ENCODE results near the gene TPPP2.

Gene TPPP2

GRCh38 chr14:21060614-21061346, 30.8 kb downstream of the TPPP2 start:
- H3K4me1 ChIP-seq (ENCODE audit: control insufficient read depth, insufficient read depth, low read length): peaks cover 12% of the 10 kb centered on the region

DNA sequence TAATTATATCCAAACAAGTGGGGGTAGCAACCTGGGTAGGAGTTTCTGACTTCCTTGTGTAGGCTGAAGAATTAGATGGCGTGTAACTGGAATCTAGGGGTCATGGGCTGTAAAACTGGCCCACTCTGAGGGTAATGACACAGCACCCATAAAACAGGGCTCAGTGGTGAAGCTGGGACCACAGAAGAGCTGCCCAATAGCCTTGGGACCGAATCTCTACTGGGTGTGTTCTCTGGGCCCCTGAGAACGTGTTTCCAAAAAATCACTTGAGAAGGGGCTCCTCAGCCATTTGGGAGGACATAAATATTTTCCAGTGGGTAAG, 31.3 kb downstream of the TPPP2 start:
- H3K4me1 ChIP-seq (ENCODE audit: control insufficient read depth, insufficient read depth, low read length): peaks cover 9% of the 10 kb centered on the region
- no peaks in the 10 kb centered on the region for H3K9me3 ChIP-seq (ENCODE audit: control insufficient read depth, insufficient read depth, low read length)
- no peaks in the 10 kb centered on the region; the same call in 1 of the 2 replicates for H3K27me3 ChIP-seq (ENCODE audit: control insufficient read depth, insufficient read depth, low read length)
- no peak overlapping the region for H3K9ac ChIP-seq (ENCODE audit: low read depth, low read length)
- H3K4me3 ChIP-seq (ENCODE audit: low read depth, low read length): no peak overlapping the region
- H3K36me3 ChIP-seq (ENCODE audit: control insufficient read depth, insufficient read depth, low read length): no peaks in the 10 kb centered on the region
- H3K27ac ChIP-seq (ENCODE audit: low read depth, low read length): no peak overlapping the region

More at GRCh38 chr14:21060614-21061346, 30.8 kb downstream of the TPPP2 start:
- Histone ChIP-seq H3K36me3 (ENCODE audit: control insufficient read depth, insufficient read depth, low read length) (no peaks in the 10 kb centered on the region), H3K9ac (ENCODE audit: low read depth, low read length) (no peak overlapping the region), H3K27me3 (ENCODE audit: control insufficient read depth, insufficient read depth, low read length) (no peaks in the 10 kb centered on the region; the same call in 1 of the 2 replicates), H3K9me3 (ENCODE audit: control insufficient read depth, insufficient read depth, low read length) (no peaks in the 10 kb centered on the region), H3K4me3 (ENCODE audit: low read depth, low read length) (no peak overlapping the region), H3K27ac (ENCODE audit: low read depth, low read length) (no peak overlapping the region)

DNA sequence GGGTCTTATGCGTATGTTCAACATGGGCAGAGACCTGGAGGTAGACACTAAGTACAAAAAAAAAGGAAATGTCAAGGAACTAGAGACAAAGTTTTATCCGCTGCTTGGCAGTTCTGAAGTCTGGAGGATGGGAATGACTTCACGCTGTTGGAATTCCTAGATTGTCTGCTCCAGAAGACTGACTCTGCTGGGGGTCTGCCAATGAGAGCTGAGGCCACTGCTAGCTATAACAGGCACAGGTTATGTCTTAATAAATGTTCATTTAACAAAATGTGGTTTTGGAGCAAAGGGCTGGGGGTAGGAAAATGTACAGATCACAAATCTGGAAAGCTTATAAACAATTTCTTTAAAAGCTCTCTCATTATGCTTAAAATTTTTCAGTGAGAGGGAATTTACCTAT, 33.5 kb downstream of the TPPP2 start:
- peaks cover 15% of the 10 kb centered on the region for H3K27me3 ChIP-seq (ENCODE audit: control insufficient read depth, insufficient read depth, low read length)
- no peaks in the 10 kb centered on the region for H3K9me3 ChIP-seq (ENCODE audit: control insufficient read depth, insufficient read depth, low read length)

DNA sequence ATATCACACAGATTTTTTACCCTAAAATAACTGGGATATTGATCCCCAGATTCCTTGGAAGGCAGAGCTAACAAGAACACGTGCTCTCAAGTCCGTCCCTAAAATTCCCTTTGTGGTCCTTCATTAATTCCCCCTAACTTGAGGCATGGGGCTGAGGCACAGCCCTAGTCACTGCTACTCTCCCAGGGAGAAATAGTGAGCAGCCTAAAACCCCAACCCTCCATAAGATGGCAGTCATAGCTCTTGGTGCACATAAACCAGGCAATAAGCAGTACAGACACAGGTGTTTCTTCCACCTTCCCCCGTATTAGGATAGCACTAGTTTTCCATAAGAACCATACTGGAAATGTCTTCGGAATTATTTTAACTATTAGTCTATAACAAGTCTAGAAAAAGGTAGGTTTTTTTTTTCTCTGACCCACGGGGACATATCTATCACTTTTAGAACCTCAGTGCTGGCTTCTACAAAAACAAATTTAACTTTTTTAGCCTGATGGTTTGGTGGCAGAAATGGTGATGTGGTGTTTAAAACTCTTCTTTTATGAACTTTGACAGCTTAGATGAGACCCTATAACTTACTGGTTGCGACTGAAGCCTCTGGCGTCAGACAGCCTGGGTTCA, 37.0 kb downstream of the TPPP2 start:
- Histone ChIP-seq H3K27me3 (ENCODE audit: control insufficient read depth, insufficient read depth, low read length) (peaks cover 20% of the 10 kb centered on the region), H3K4me3 (ENCODE audit: low read depth, low read length) (no peak overlapping the region), H3K9me3 (ENCODE audit: control insufficient read depth, insufficient read depth, low read length) (no peaks in the 10 kb centered on the region), H3K4me1 (ENCODE audit: control insufficient read depth, insufficient read depth, low read length) (peaks cover 14% of the 10 kb centered on the region), H3K36me3 (ENCODE audit: control insufficient read depth, insufficient read depth, low read length) (no peaks in the 10 kb centered on the region), H3K9ac (ENCODE audit: low read depth, low read length) (no peak overlapping the region), H3K27ac (ENCODE audit: low read depth, low read length) (no peak overlapping the region)

More for the DNA sequence above, 33.5 kb downstream of the TPPP2 start:
- peaks cover 11% of the 10 kb centered on the region for H3K4me1 ChIP-seq (ENCODE audit: control insufficient read depth, insufficient read depth, low read length)
- no peak overlapping the region for H3K27ac ChIP-seq (ENCODE audit: low read depth, low read length)
- no peaks in the 10 kb centered on the region for H3K36me3 ChIP-seq (ENCODE audit: control insufficient read depth, insufficient read depth, low read length)
- H3K9ac ChIP-seq (ENCODE audit: low read depth, low read length): no peak overlapping the region
- no peak overlapping the region for H3K4me3 ChIP-seq (ENCODE audit: low read depth, low read length)

DNA sequence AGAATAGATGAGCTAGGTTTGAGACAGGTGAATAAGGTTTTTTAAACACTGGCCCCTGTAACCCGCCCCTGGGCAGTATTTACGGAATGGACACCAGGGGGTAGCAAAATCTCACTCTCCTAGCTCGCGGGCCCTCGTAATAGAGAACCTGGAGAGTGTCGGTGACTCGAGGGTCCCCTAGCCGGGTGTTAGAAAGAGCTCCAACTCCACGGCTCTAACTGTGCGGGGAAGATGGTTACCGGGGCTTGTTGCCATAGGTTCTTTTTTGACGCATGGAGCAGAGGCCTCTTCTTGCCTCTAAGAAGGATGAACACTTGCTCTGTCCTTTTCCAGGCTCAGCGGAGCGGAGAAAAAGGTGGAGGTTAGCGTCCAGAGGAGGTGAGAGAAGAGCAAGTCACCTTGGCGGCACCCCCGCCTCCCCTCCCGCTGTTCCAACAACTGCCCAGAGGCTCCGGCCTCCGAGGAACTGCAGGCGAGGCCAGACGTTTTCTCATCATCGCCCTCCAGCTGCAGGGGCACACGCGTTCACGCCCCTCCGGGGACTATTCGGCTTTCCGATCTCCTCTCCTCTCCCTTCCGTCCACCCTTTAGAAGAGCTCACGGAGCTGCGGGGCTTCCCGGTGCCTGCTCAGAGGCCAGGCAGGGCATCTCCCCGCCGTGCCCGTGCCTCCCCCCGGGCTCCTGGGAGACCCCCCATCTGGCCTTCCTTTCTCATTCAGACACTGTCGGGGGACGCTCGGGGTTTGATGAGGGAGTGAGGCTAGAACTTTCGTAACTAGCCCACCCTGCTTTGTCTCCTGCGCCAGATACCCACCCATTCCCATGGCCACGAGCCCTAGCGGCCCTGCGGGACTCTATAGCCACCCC, 38.7 kb downstream of the TPPP2 start:
- Histone ChIP-seq H3K27me3 (ENCODE audit: control insufficient read depth, insufficient read depth, low read length) (peaks cover 20% of the 10 kb centered on the region), H3K9ac (ENCODE audit: low read depth, low read length) (0 out of 2 replicates have a peak overlapping the region, but pooled peaks have one; percentile 50), H3K9me3 (ENCODE audit: control insufficient read depth, insufficient read depth, low read length) (no peaks in the 10 kb centered on the region), H3K4me1 (ENCODE audit: control insufficient read depth, insufficient read depth, low read length) (peaks cover 14% of the 10 kb centered on the region), H3K36me3 (ENCODE audit: control insufficient read depth, insufficient read depth, low read length) (peaks cover 12% of the 10 kb centered on the region), H3K4me3 (ENCODE audit: low read depth, low read length) (peak overlapping the region; percentile 91), H3K27ac (ENCODE audit: low read depth, low read length) (peak overlapping the region; percentile 97)

DNA sequence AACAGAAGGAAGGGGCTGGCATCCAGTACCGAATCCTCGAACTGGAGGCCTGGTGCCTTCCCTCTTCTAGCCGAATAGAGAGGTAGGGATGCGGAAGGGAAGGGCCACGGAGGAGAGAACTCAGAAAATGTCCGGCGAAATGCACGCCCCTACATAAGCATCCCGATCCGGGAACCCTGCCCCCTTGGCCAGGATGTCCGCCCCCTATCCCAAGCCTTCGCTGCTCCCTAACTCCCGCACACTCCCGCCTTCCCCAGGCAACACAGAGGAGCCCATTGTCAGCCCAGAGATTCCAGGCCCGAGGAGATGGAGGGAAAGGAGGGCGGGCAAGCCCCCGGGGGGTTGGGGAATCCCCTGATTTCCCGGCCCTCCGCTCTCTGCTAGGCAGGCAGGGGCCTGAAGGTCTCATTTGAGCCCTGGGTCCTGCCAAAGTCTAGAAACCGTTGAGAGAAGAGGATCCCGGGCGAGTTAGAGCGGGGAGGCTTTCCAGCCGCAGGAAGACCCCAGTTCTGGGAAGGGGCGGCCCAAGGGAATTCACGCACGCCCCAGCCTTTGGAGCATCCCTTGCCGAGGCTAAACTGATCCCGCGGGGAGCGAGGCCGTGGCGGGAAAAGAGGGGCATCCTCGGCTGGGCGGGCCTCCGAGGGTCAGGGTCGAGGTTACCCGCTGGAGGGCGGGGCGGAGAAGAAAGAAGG, 39.5 kb downstream of the TPPP2 start:
- H3K9me3 ChIP-seq (ENCODE audit: control insufficient read depth, insufficient read depth, low read length): no peaks in the 10 kb centered on the region
- peaks cover 20% of the 10 kb centered on the region for H3K27me3 ChIP-seq (ENCODE audit: control insufficient read depth, insufficient read depth, low read length)
- peak overlapping the region; percentile 50 for H3K9ac ChIP-seq (ENCODE audit: low read depth, low read length)
- peak overlapping the region; percentile 91 for H3K4me3 ChIP-seq (ENCODE audit: low read depth, low read length)
- H3K27ac ChIP-seq (ENCODE audit: low read depth, low read length): peak overlapping the region; percentile 97
- peaks cover 12% of the 10 kb centered on the region for H3K4me1 ChIP-seq (ENCODE audit: control insufficient read depth, insufficient read depth, low read length)
- peaks cover 20% of the 10 kb centered on the region for H3K36me3 ChIP-seq (ENCODE audit: control insufficient read depth, insufficient read depth, low read length)

GRCh38 chr14:21070083-21070609, 40.1 kb downstream of the TPPP2 start, which contains the start of gene ARHGEF40:
Gene ARHGEF40 (plus strand): TSS chr14:21070304. CDS start chr14:21070397, 93 bp downstream.
- Histone ChIP-seq H3K4me1 (ENCODE audit: control insufficient read depth, insufficient read depth, low read length) (peaks cover 12% of the 10 kb centered on the region), H3K27ac (ENCODE audit: low read depth, low read length) (peak within 1 kb of the TSS; percentile 97), H3K4me3 (ENCODE audit: low read depth, low read length) (peak within 1 kb of the TSS; percentile 91)

DNA sequence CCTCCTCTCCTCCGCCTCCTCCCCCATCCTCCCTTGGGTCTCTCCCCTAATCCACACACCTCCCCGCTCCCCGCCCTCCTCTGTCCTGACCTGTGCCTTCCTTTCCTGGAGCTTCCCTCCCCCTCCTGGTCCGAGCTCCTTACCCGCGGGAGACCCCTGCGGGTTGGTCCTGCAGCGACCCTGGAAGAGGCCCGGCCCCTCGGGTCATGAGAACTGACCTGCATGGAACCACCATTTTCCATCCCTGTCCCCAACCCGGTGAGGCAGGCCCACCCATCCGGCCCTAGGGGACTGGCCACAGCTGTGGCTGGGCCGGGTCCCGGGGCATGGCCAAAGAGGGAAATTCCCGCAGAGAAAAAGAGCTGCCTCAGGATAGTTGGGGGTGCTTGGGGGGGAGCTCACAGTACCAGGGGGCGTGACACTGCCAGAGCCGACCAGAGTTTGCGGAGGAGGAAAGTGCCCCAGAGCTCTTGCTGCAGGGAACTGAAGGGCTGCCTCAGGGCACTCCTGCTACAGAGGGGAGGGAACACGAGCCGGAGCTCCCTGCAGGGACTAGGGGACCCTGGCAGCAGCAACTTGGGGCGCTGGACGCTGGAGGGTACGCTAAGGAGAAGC, 40.7 kb downstream of the TPPP2 start:
- H3K36me3 ChIP-seq (ENCODE audit: control insufficient read depth, insufficient read depth, low read length): peaks cover 31% of the 10 kb centered on the region
- H3K27me3 ChIP-seq (ENCODE audit: control insufficient read depth, insufficient read depth, low read length): peaks cover 20% of the 10 kb centered on the region
- peak overlapping the region; percentile 45; the same call in 1 of the 2 replicates for H3K9ac ChIP-seq (ENCODE audit: low read depth, low read length)
- H3K4me1 ChIP-seq (ENCODE audit: control insufficient read depth, insufficient read depth, low read length): peaks cover 12% of the 10 kb centered on the region
- H3K4me3 ChIP-seq (ENCODE audit: low read depth, low read length): peak overlapping the region; percentile 91
- peak overlapping the region; percentile 97 for H3K27ac ChIP-seq (ENCODE audit: low read depth, low read length)
- no peaks in the 10 kb centered on the region for H3K9me3 ChIP-seq (ENCODE audit: control insufficient read depth, insufficient read depth, low read length)

More at GRCh38 chr14:21070083-21070609, 40.1 kb downstream of the TPPP2 start, which contains the start of gene ARHGEF40:
- Histone ChIP-seq H3K9me3 (ENCODE audit: control insufficient read depth, insufficient read depth, low read length) (no peaks in the 10 kb centered on the region), H3K27me3 (ENCODE audit: control insufficient read depth, insufficient read depth, low read length) (peaks cover 20% of the 10 kb centered on the region), H3K9ac (ENCODE audit: low read depth, low read length) (peak within 1 kb of the TSS; percentile 50), H3K36me3 (ENCODE audit: control insufficient read depth, insufficient read depth, low read length) (peaks cover 26% of the 10 kb centered on the region)

- peaks cover 20% of the 10 kb centered on the region for H3K27me3 ChIP-seq (ENCODE audit: control insufficient read depth, insufficient read depth, low read length)
- peak overlapping the region; percentile 39 for H3K9ac ChIP-seq (ENCODE audit: low read depth, low read length)
- peaks cover 38% of the 10 kb centered on the region for H3K36me3 ChIP-seq (ENCODE audit: control insufficient read depth, insufficient read depth, low read length)
- no peaks in the 10 kb centered on the region for H3K9me3 ChIP-seq (ENCODE audit: control insufficient read depth, insufficient read depth, low read length)
- peaks cover 12% of the 10 kb centered on the region for H3K4me1 ChIP-seq (ENCODE audit: control insufficient read depth, insufficient read depth, low read length)
- peak overlapping the region; percentile 91 for H3K4me3 ChIP-seq (ENCODE audit: low read depth, low read length)
- H3K27ac ChIP-seq (ENCODE audit: low read depth, low read length): peak overlapping the region; percentile 97
Observed at GRCh38 chr14:21071225-21072030, 41.4 kb downstream of the TPPP2 start.

Data from HUES48 (cell line).